PC-9 (cell line): ENCODE results near the gene PWP2.

Experiments used
- CTCF ChIP-seq: fragments of 200-600 bp; sonication (generic); conservative IDR thresholded peaks from 2 replicates; pipeline ENCODE4 v1.6.1; 2017; ENCODE audit warnings: mixed run types, antibody characterized with exemption, mild to moderate bottlenecking, moderate library complexity
- EZH2 ChIP-seq: fragments of 200-600 bp; sonication (generic); IDR thresholded peaks from 2 replicates; pipeline ENCODE4 v1.8.0; 2017; ENCODE audit warnings: antibody characterized with exemption, low read depth

DNA sequence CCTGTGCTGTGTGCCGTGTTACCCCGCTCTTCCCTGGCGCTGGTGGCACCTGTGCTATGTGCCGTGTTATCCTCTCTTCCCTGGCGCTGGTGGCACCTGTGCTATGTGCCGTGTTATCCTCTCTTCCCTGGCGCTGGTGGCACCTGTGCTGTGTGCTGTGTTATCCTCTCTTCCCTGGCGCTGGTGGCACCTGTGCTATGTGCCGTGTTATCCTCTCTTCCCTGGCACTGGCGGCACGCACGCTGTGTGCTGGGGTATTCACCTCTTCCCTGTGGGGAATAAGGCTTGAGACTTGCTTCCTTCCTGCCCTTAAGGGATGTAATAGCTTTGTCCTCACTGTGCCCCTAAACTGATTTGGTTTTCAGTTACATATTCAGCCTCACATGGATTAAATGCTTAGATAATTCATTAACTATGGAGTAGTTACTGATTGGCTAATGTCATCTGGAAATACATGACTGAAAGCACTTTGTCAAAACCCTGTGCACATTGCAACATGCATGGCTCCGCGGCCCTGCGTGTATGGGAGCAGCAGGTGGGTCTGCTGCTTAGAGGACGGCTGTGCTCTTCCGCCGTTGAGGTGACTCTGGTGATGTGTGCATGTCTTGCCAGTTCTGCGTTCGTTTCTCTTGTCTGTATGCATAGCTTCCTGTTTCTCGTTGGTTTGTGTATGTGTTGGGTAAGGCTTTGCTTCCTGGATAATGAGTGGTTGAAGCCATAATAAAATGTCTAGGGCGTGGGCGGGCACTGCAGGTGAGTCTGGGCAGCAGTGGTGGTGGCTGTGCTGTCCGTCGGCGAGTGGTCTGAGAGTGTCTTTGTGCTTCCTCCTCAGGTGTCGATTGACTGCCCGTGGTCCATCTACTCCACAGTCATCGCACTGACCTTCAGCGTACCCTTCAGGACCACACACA, 17.9 kb upstream of the PWP2 start:
- TF ChIP-seq EZH2 = no peak
- TF ChIP-seq CTCF = no peak
